PC-3 (cell line): Measurements from ENCODE around the gene ERP27. TPM values are rescaled to one million over a fixed set of nuclear protein-coding genes. Genes with fewer than 3 reads are reported as not detected.
A peak's percentile ranks its signal among the peaks of the same experiment; 100 is the strongest.

Experiments used
- ATAC-seq: fragments of 200-7000 bp; cut with Tn5 transposase; 2 replicates; pipeline ENCODE4 v1.9.1; 2020; ENCODE audit warnings: mild to moderate bottlenecking, moderate library complexity
- BruUV-seq: library from RNA; stranded (reverse); fragments of 400-500 nt; replicated peaks from 2 replicates; lab custom pipeline; 2021; lab: Mats Ljungman, UMichigan
- CTCF ChIA-PET: fragments of 300-600 bp; sonication (Branson Sonifier 250); formaldehyde crosslinking; loops from one replicate; lab custom pipeline; 2022; ENCODE audit warnings: antibody characterized with exemption; lab: Charles Lee
- POLR2A ChIA-PET: fragments of 300-600 bp; sonication (Branson Sonifier 250); formaldehyde crosslinking; loops from one replicate; lab custom pipeline; 2022; ENCODE audit warnings: antibody characterized with exemption; ENCODE audit not compliant: unreplicated experiment; lab: Charles Lee
- DNase-seq: peaks from one replicate; pipeline ENCODE4 v3.0.0-alpha.2; 2015
- H2AFZ ChIP-seq: fragments of 300-600 bp; sonication (generic); 2 replicates; pipeline ENCODE4 v1.6.0; 2016; ENCODE audit warnings: antibody characterized with exemption, low read length
- H3F3A ChIP-seq: fragments of 300-600 bp; sonication (generic); one replicate; pipeline ENCODE4 v1.6.0; 2017; ENCODE audit warnings: antibody characterized with exemption, low read length, control low read depth, mild to moderate bottlenecking; ENCODE audit not compliant: unreplicated experiment
- H3K27ac ChIP-seq: fragments of 300-600 bp; sonication (generic); 2 replicates; pipeline ENCODE4 v1.5.1; 2016; ENCODE audit warnings: mild to moderate bottlenecking, low read length
- H3K27me3 ChIP-seq: fragments of 300-600 bp; sonication (generic); 2 replicates; pipeline ENCODE4 v1.6.1; 2016; ENCODE audit warnings: low read length, mixed read lengths
- H3K36me3 ChIP-seq: fragments of 300-600 bp; sonication (generic); 2 replicates; pipeline ENCODE4 v1.6.1; 2016; ENCODE audit warnings: low read depth, mixed run types, low read length, mixed read lengths
- H3K4me1 ChIP-seq: fragments of 300-600 bp; sonication (generic); 2 replicates; pipeline ENCODE4 v1.5.1; 2016; ENCODE audit warnings: low read length; ENCODE audit not compliant: insufficient read depth
- H3K4me2 ChIP-seq: fragments of 300-600 bp; sonication (generic); 2 replicates; pipeline ENCODE4 v1.6.0; 2016; ENCODE audit warnings: low read length
- H3K4me3 ChIP-seq: fragments of 300-600 bp; sonication (generic); 2 replicates; pipeline ENCODE4 v1.5.1; 2016; ENCODE audit warnings: mild to moderate bottlenecking, low read length, mixed read lengths
- H3K79me2 ChIP-seq: fragments of 300-600 bp; sonication (generic); 2 replicates; pipeline ENCODE4 v1.6.1; 2017; ENCODE audit warnings: low read length, mixed read lengths
- H3K9ac ChIP-seq: fragments of 300-600 bp; sonication (generic); 2 replicates; pipeline ENCODE4 v1.6.0; 2016; ENCODE audit warnings: mild to moderate bottlenecking, low read length
- H3K9me2 ChIP-seq: fragments of 300-600 bp; sonication (generic); replicated peaks from 2 replicates; pipeline ENCODE4 v1.6.1; 2016; ENCODE audit warnings: mixed run types, low read length, mixed read lengths
- H3K9me3 ChIP-seq: fragments of 300-600 bp; sonication (generic); 2 replicates; pipeline ENCODE4 v1.6.1; 2016; ENCODE audit warnings: low read length, mixed read lengths
- H4K20me1 ChIP-seq: fragments of 300-600 bp; sonication (generic); 2 replicates; pipeline ENCODE4 v1.6.1; 2016; ENCODE audit warnings: low read length, mixed read lengths
- EZH2 ChIP-seq: fragments of 300-600 bp; sonication (generic); IDR thresholded peaks from one replicate; pipeline ENCODE4 v1.6.1; 2017; ENCODE audit warnings: antibody characterized with exemption, mild to moderate bottlenecking, low read length; ENCODE audit not compliant: unreplicated experiment
- EZH2phosphoT487 ChIP-seq: fragments of 300-600 bp; sonication (generic); IDR thresholded peaks from 2 replicates; pipeline ENCODE4 v1.6.1; 2018; ENCODE audit warnings: mild to moderate bottlenecking, antibody characterized with exemption, low read length, borderline replicate concordance
- intact Hi-C: fragments of 100-400 bp; cut with micrococcal nuclease; formaldehyde crosslinking; loops from 2 replicates; pipeline ENCODE4 v1.9.0; 2023
- total RNA-seq: library from RNA; depleted of rRNA; stranded (reverse); fragments of >200 nt; gene quantifications from 2 replicates; pipeline ENCODE4 v1.2.3, GENCODE V29; 2014
- TF ChIP-seq, protein P1 (sequence below): fragments of 300-600 bp; sonication (generic); conservative IDR thresholded peaks from 2 replicates; pipeline ENCODE4 v1.5.1; 2017; ENCODE audit warnings: antibody characterized with exemption, low read depth, mild to moderate bottlenecking, low read length

Gene ERP27
- total RNA-seq, 1 experiment from 2014 or later = not detected

- DNase-seq = peak; percentile 30
These were observed 45.4 kb downstream of the ERP27 start for GRCh38 chr12:14892726-14893505.

DNA sequence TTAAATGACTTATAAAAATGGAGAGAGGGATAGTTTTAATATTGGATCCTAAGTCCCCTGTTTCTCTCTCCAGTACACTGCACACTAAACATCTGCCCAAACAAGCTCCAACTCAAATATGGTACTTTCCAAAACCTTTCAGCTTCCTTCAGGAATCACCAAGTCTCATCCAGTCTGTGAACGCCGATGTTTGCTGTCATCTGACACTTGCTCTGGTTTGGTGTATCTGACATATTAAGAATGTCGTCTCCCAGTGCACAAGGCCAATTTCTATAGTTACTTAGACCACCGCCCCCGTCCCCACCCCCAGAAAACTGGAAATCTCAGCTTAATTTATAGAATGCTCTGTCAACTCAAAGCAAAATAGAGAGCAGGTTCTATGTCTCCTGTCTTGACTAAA is 47.6 kb downstream of the ERP27 start:
- POLR2A ChIA-PET = no interaction called here

More at GRCh38 chr12:14892726-14893505, 45.4 kb downstream of the ERP27 start:
- Histone ChIP-seq H3K9me3 (no peaks in the 10 kb centered on the region), H3K9ac (no peak overlapping the region), H3K27ac (no peak overlapping the region), H3K27me3 (no peaks in the 10 kb centered on the region), H3K79me2 (no peaks in the 10 kb centered on the region), H3K4me1 (no peaks in the 10 kb centered on the region), H3K9me2 (no peaks in the 10 kb centered on the region), H2AFZ (no peak overlapping the region), H3K4me3 (no peak overlapping the region), H3K36me3 (no peaks in the 10 kb centered on the region), H3F3A (no peaks in the 10 kb centered on the region), H4K20me1 (no peaks in the 10 kb centered on the region), H3K4me2 (no peak overlapping the region)
- intact Hi-C loops = no loop called here
- CTCF ChIA-PET = no interaction called here
- POLR2A ChIA-PET = no interaction called here
- no peak for ATAC-seq
- BruUV-seq = no TSS peak
- TF ChIP-seq, protein P1, sequence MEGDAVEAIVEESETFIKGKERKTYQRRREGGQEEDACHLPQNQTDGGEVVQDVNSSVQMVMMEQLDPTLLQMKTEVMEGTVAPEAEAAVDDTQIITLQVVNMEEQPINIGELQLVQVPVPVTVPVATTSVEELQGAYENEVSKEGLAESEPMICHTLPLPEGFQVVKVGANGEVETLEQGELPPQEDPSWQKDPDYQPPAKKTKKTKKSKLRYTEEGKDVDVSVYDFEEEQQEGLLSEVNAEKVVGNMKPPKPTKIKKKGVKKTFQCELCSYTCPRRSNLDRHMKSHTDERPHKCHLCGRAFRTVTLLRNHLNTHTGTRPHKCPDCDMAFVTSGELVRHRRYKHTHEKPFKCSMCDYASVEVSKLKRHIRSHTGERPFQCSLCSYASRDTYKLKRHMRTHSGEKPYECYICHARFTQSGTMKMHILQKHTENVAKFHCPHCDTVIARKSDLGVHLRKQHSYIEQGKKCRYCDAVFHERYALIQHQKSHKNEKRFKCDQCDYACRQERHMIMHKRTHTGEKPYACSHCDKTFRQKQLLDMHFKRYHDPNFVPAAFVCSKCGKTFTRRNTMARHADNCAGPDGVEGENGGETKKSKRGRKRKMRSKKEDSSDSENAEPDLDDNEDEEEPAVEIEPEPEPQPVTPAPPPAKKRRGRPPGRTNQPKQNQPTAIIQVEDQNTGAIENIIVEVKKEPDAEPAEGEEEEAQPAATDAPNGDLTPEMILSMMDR = 0 out of 2 replicates have a peak, but pooled peaks have one; percentile 33
- TF ChIP-seq EZH2 (no peak), EZH2phosphoT487 (no peak)

More for the DNA sequence above, 47.6 kb downstream of the ERP27 start:
- intact Hi-C loops = no loop called here
- Histone ChIP-seq H3K27me3 (no peaks in the 10 kb centered on the region), H3F3A (no peaks in the 10 kb centered on the region), H3K36me3 (no peaks in the 10 kb centered on the region), H2AFZ (no peak overlapping the region), H3K79me2 (no peaks in the 10 kb centered on the region), H3K4me1 (peaks cover 14% of the 10 kb centered on the region), H3K9me3 (no peaks in the 10 kb centered on the region), H4K20me1 (no peaks in the 10 kb centered on the region), H3K9ac (no peak overlapping the region), H3K27ac (no peak overlapping the region), H3K4me3 (no peak overlapping the region), H3K4me2 (no peak overlapping the region), H3K9me2 (no peaks in the 10 kb centered on the region)
- no peak for ATAC-seq
- CTCF ChIA-PET = no interaction called here
- DNase-seq = no peak
- no TSS peak for BruUV-seq
- no peak for TF ChIP-seq EZH2phosphoT487
- TF ChIP-seq, protein P1 = no peak
- no peak for TF ChIP-seq EZH2
